ENCODE results near the gene SLC12A4. TPM values are rescaled to one million over a fixed set of nuclear protein-coding genes. Genes with fewer than 3 reads are reported as not detected.

Gene SLC12A4
- total and polyA plus RNA-seq, 2 of the 13 experiments (the other 11 are each of a cell fraction or from before 2014, with no cell fraction given): 65.1 to 84.3 TPM

DNA sequence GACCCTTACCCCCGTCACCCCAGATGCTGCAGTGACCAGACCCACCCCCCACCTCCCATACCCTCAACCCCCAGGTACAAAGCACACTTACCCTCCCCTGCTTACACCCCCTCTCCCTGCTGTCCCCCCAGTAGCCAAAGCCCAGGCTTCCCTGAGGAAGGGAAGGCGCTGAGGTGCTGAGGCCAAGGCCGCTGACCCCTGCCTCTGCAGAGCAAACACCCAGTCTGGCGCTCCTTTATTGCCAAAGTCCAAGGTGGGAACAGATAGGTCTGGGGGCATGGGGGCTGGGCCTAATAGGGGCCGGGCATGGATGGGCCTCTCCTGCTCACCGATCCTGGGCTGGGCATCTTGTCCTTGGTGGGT, 25.2 kb downstream of the SLC12A4 start (continued):
- TF ChIP-seq, protein P1, sequence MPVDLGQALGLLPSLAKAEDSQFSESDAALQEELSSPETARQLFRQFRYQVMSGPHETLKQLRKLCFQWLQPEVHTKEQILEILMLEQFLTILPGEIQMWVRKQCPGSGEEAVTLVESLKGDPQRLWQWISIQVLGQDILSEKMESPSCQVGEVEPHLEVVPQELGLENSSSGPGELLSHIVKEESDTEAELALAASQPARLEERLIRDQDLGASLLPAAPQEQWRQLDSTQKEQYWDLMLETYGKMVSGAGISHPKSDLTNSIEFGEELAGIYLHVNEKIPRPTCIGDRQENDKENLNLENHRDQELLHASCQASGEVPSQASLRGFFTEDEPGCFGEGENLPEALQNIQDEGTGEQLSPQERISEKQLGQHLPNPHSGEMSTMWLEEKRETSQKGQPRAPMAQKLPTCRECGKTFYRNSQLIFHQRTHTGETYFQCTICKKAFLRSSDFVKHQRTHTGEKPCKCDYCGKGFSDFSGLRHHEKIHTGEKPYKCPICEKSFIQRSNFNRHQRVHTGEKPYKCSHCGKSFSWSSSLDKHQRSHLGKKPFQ (CRISPR knock-in tag; IDR thresholded peaks at IDR 0.05; ENCODE audit: insufficient replicate concordance): peak; percentile 95
- TF ChIP-seq ZFP1 (CRISPR knock-in tag; IDR thresholded peaks at IDR 0.05) (no peak), GFI1 (CRISPR knock-in tag; IDR thresholded peaks at IDR 0.05; ENCODE audit: borderline replicate concordance) (peak; percentile 92), PHB2 (IDR thresholded peaks at IDR 0.05; ENCODE audit: partially characterized antibody) (no peak), CBFB (CRISPR knock-in tag; IDR thresholded peaks at IDR 0.05) (no peak), FOXP1 (IDR thresholded peaks at IDR 0.05) (no peak), FOXP1 (CRISPR knock-in tag; IDR thresholded peaks at IDR 0.05) (0 out of 2 replicates have a peak, but pooled peaks have one; percentile 38), SOX5 (CRISPR knock-in tag; IDR thresholded peaks at IDR 0.05; ENCODE audit: borderline replicate concordance) (peak; percentile 26; the same call in 1 of the 2 replicates), ZNF501 (CRISPR knock-in tag; IDR thresholded peaks at IDR 0.05) (no peak; the same call in 1 of the 2 replicates), SMYD3 (CRISPR knock-in tag; IDR thresholded peaks at IDR 0.05) (no peak), ZNF530 (CRISPR knock-in tag; IDR thresholded peaks at IDR 0.05; ENCODE audit: low read depth) (no peak), SP4 (CRISPR knock-in tag; IDR thresholded peaks at IDR 0.05) (peak; percentile 60), STAT5B (CRISPR knock-in tag; IDR thresholded peaks at IDR 0.05) (no peak), ERF (CRISPR knock-in tag; IDR thresholded peaks at IDR 0.05) (0 out of 2 replicates have a peak, but pooled peaks have one; percentile 1), CEBPG (CRISPR knock-in tag; IDR thresholded peaks at IDR 0.05) (peak; percentile 52; the same call in 1 of the 2 replicates), HNRNPUL1 (IDR thresholded peaks at IDR 0.05; ENCODE audit: low read depth, low read length) (no peak), YEATS4 (CRISPR knock-in tag; IDR thresholded peaks at IDR 0.05; ENCODE audit: borderline replicate concordance) (peak; percentile 20; the same call in 1 of the 2 replicates), PRMT3 (CRISPR knock-in tag; IDR thresholded peaks at IDR 0.05; ENCODE audit: borderline replicate concordance, low read depth) (no peak; the same call in 1 of the 2 replicates), XBP1 (CRISPR knock-in tag; IDR thresholded peaks at IDR 0.05) (no peak), FOXO1 (CRISPR knock-in tag; IDR thresholded peaks at IDR 0.05) (peak; percentile 42; the same call in 1 of the 2 replicates), ZNF878 (CRISPR knock-in tag; IDR thresholded peaks at IDR 0.05) (peak; percentile 67; the same call in 1 of the 2 replicates), SNRNP70 (IDR thresholded peaks at IDR 0.05; ENCODE audit: low read depth, low read length) (no peak), LCORL (IDR thresholded peaks at IDR 0.05) (no peak), LCORL (CRISPR knock-in tag; IDR thresholded peaks at IDR 0.05) (peak; percentile 90)
- TF ChIP-seq, protein P2, sequence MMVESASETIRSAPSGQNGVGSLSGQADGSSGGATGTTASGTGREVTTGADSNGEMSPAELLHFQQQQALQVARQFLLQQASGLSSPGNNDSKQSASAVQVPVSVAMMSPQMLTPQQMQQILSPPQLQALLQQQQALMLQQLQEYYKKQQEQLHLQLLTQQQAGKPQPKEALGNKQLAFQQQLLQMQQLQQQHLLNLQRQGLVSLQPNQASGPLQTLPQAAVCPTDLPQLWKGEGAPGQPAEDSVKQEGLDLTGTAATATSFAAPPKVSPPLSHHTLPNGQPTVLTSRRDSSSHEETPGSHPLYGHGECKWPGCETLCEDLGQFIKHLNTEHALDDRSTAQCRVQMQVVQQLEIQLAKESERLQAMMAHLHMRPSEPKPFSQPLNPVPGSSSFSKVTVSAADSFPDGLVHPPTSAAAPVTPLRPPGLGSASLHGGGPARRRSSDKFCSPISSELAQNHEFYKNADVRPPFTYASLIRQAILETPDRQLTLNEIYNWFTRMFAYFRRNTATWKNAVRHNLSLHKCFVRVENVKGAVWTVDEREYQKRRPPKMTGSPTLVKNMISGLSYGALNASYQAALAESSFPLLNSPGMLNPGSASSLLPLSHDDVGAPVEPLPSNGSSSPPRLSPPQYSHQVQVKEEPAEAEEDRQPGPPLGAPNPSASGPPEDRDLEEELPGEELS (CRISPR knock-in tag; IDR thresholded peaks at IDR 0.05): no peak
- TF ChIP-seq, protein P3, sequence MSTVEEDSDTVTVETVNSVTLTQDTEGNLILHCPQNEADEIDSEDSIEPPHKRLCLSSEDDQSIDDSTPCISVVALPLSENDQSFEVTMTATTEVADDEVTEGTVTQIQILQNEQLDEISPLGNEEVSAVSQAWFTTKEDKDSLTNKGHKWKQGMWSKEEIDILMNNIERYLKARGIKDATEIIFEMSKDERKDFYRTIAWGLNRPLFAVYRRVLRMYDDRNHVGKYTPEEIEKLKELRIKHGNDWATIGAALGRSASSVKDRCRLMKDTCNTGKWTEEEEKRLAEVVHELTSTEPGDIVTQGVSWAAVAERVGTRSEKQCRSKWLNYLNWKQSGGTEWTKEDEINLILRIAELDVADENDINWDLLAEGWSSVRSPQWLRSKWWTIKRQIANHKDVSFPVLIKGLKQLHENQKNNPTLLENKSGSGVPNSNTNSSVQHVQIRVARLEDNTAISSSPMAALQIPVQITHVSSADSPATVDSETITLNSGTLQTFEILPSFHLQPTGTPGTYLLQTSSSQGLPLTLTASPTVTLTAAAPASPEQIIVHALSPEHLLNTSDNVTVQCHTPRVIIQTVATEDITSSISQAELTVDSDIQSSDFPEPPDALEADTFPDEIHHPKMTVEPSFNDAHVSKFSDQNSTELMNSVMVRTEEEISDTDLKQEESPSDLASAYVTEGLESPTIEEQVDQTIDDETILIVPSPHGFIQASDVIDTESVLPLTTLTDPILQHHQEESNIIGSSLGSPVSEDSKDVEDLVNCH (CRISPR knock-in tag; IDR thresholded peaks at IDR 0.05): 0 out of 2 replicates have a peak, but pooled peaks have one; percentile 3
- TF ChIP-seq, protein P4, sequence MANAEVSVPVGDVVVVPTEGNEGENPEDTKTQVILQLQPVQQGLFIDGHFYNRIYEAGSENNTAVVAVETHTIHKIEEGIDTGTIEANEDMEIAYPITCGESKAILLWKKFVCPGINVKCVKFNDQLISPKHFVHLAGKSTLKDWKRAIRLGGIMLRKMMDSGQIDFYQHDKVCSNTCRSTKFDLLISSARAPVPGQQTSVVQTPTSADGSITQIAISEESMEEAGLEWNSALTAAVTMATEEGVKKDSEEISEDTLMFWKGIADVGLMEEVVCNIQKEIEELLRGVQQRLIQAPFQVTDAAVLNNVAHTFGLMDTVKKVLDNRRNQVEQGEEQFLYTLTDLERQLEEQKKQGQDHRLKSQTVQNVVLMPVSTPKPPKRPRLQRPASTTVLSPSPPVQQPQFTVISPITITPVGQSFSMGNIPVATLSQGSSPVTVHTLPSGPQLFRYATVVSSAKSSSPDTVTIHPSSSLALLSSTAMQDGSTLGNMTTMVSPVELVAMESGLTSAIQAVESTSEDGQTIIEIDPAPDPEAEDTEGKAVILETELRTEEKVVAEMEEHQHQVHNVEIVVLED (CRISPR knock-in tag; IDR thresholded peaks at IDR 0.05; ENCODE audit: borderline replicate concordance): no peak
